GM12892 (cell line): ENCODE measurements around the gene ARSA.

Experiments
- DNase-seq: peaks from one replicate; pipeline ENCODE4 v3.0.0; 2011; ENCODE audit not compliant: insufficient read length
- FAIRE-seq: peaks from 2 replicates; lab custom pipeline; 2011; peaks lifted over from hg19 to GRCh38; lab: Jason Lieb, UNC
- POLR2A ChIP-seq: IDR thresholded peaks from 2 replicates; pipeline ENCODE4 v1.6.1; 2011; ENCODE audit warnings: low read depth, low read length, control low read depth
- POLR2AphosphoS5 ChIP-seq: IDR thresholded peaks from 2 replicates; pipeline ENCODE4 v1.6.1; 2011; ENCODE audit warnings: low read depth, low read length, control low read depth
- TAF1 ChIP-seq: IDR thresholded peaks from 2 replicates; pipeline ENCODE4 v1.6.1; 2011; ENCODE audit warnings: low read depth, mild to moderate bottlenecking, control low read depth, low read length, borderline replicate concordance

ARSA gene

GRCh38 chr22:50597097-50597496 is 30.9 kb downstream of the ARSA start:
- FAIRE-seq (no peak), DNase-seq (no peak)
- no peak for TF ChIP-seq POLR2A
- no peak for TF ChIP-seq POLR2AphosphoS5
- TF ChIP-seq TAF1: no peak

DNA sequence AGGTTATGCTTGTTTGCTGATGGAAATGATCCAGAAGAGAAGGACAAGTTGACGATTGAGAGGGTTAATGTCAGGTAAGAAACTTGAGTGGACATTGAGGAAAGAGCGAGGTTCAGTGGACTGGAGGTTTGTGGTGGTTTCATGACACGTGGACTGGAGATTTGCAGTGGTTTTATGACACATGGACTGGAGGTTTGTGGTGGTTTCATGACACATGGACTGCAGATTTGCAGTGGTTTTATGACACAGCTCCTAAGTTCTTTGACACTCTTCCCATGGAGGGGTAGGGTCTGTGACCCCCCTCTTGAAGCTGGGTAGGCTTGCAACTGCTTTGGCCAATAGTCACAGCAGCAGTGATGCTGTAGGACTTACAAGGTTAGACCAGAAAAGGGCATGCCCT is 32.8 kb downstream of the ARSA start:
- no peak for TF ChIP-seq TAF1
- TF ChIP-seq POLR2A: no peak
- no peak for TF ChIP-seq POLR2AphosphoS5
- DNase-seq (no peak), FAIRE-seq (no peak)

DNA sequence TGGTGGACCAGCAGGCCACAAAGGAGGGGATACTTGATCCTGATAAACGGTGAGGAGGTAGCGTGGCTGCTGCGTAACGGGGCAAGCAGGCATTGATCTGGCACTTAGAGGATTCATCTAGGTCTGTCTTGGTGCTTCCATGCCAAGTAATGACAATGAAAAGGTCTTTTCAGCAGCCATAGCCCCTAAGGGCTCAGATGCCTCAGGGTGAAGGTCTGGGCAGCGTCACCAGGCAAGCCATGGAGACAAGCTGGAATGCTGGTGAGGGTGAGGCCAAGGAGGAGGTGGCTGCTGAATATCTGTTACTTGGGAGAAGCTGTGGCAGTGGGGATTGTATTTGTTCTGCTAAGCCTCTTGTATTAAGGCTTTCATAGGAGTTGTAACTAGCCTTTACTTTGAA is 40.5 kb downstream of the ARSA start:
- DNase-seq (no peak), FAIRE-seq (no peak)
- TF ChIP-seq TAF1 (no peak), POLR2A (no peak), POLR2AphosphoS5 (no peak)

DNA sequence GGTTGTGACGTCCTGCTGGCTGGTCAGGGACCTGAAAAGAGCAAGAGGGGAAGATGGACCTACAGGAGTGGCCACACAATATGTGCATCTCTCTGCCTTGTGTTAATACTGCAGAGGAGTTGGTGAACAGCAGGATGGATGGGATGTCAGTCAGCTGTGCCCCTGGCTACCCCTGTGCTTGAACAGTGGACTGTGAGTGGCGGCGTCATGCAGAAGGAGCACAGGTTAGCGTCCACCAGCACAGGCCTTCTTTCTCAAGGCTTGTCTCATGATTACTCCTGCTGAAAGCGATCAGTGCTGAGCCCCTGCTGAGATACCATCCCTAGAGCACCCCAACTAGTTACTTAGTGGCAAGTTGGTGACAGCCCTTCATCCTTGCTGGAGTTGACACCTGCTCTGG is 41.5 kb downstream of the ARSA start:
- DNase-seq (no peak), FAIRE-seq (no peak)
- TF ChIP-seq POLR2AphosphoS5: no peak
- TF ChIP-seq POLR2A: no peak
- TF ChIP-seq TAF1: no peak

- no peak for FAIRE-seq
These were observed 42.2 kb downstream of the ARSA start for GRCh38 chr22:50585781-50586180.

DNA sequence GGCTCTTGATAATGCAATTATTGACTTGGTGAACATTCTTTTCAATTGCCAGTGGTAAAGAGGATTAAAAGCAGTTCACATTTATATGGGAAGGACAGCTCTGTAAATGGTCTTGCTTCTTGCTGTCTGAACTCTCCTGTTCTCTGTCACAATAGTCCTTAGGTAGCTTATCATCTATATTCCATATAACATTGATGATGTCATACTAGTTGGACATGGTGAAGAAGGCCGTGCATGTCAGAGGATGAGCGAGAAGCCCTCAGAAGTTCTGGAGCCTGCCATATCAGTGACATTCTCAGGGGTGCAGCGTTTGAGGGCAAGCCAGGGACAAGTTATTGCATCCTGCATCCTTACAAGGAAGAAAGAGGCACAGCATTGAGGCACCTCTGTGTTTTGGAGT is 42.7 kb downstream of the ARSA start:
- FAIRE-seq: no peak
- DNase-seq: no peak
- TF ChIP-seq TAF1 (no peak), POLR2A (no peak), POLR2AphosphoS5 (no peak)

More at GRCh38 chr22:50585781-50586180, 42.2 kb downstream of the ARSA start:
- TF ChIP-seq TAF1 (no peak), POLR2AphosphoS5 (no peak), POLR2A (no peak)
- DNase-seq: no peak

DNA sequence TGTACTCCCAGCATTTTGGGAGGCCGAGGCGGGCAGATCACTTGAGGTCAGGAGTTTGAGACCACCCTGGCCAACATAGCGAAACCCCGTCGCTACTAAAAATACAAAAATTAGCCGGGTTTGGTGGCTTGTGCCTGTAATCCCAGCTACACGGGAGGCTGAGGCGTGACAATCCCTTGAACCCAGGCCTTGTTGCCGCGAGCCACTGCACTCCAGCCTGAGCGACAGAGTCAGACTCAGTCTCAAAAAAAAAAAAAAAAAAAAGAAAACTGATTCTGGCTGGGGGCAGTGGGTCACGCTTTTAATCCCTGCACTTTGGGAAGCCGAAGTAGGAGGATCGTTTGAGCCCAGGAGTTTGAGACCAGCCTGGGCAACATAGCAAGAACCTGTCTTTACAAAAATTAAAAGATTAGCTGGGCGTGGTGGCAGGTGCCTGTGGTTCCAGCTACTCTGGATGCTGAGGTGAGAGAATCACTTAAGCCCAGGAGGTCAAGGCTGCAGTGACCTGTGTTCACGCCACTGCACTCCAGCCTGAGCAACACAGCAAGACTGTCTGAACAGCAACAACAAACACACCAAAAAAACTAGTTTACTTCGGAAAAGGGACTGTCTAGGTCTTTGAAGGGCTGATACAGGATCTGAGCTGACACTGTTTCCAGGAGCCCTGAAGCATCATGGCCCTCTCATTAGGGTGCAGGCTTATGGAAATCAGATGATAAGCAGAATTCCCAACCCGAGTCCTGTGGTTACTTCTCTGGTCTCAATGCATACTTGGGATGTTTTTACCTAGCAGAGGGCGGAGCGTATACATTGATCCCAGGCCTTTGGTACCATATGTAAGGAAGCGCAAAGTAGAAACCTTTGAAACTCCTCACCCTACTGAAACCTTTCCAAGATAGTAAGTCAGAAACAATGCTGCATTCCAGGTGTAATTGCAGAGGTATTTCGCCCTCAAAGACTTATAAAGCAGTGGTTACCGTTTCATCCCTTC is 43.6 kb downstream of the ARSA start:
- no peak for TF ChIP-seq POLR2AphosphoS5
- TF ChIP-seq TAF1: no peak
- TF ChIP-seq POLR2A: no peak
- FAIRE-seq: no peak
- DNase-seq: no peak

DNA sequence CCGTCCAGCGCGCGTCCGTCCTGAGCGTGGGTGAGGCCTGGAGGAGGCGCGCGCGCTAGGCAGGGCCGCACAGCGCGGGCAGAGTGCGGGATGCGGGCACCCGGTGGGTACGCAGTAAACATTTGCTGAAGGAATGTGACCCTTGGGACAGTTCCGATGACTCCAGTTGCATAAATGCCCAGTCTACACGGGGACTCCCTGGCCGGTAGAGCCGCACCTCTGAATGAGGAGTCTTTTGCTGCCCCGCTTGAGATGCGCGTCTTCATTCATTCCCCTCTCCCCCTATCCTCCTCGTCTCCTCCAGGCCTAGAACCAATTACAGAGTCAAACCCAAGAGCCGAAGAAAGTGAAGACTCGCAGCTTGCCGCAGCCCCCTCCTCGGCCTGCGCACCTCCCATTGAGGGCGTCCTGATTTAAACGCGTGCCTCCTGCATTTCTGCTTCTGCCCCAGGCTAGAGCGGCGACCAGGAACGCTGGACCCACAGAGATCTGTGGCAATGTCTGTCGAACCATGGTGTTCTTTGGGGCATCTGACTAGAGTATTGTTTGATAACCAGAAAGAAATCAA is 44.6 kb downstream of the ARSA start:
- DNase-seq (no peak), FAIRE-seq (peak; percentile 69)

DNA sequence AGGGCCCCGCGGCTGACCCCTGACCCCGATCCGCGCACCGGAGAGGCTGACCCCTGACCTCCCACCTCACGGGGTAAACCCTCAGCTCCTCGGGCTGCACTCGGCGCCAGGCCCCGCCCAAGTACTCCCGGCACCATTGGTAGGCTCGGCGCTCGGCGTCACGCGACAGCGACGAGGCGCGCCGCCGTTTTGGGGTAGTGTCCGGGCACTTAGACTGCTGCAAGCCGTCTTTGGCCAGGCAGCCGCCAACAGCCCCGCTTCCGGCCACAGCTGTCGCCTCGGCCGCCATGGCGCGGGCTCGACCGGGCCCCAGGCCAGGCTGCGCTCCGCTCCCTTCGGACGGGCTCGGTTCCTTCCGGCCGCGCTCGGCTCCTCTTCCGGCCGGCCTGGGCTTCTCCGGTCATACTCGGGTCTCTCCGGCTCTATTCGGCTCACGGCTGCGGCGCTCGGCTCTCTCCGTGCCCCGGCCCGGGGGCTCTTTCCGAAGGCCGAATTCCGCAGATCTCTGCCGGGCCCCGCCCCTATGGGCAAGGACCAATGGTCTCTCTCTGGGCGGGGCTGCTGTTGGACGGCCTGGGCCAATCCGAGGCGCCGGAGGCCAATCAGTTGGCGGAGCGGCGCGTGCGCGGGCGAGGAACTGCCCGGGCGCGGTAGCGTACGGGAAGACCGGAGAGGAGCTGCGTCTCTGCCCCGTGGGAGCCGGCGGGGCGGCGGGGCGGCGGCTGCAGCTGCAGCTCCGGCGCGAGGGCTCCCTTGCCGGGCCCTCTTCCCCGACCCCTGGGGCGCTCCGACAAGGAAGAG is 45.3 kb downstream of the ARSA start, which contains the start of gene CHKB:
Gene CHKB (minus strand): TSS at position 357 of the 801 bp plus-strand sequence. CDS start 68 bp downstream, at position 289.
- peak; percentile 99 for DNase-seq
- FAIRE-seq: peak; percentile 99
- TF ChIP-seq POLR2AphosphoS5: peak; percentile 54; the same call in 1 of the 2 replicates
- TF ChIP-seq POLR2A: peak; percentile 73; the same call in 1 of the 2 replicates
- peak; percentile 53; the same call in 1 of the 2 replicates for TF ChIP-seq TAF1

More for the DNA sequence above, 44.6 kb downstream of the ARSA start:
- TF ChIP-seq TAF1: no peak
- no peak; the same call in 1 of the 2 replicates for TF ChIP-seq POLR2A
- TF ChIP-seq POLR2AphosphoS5: no peak

- no peak for FAIRE-seq
These were observed 45.9 kb downstream of the ARSA start for GRCh38 chr22:50581950-50582492.

More at GRCh38 chr22:50581950-50582492, 45.9 kb downstream of the ARSA start:
- no peak for DNase-seq
- no peak for TF ChIP-seq POLR2AphosphoS5
- no peak for TF ChIP-seq POLR2A
- TF ChIP-seq TAF1: no peak
